ENCODE measurements around the gene NEGR1. TPM values are rescaled to one million over a fixed set of nuclear protein-coding genes. Genes with fewer than 3 reads are reported as not detected.

Gene NEGR1
- total RNA-seq, 4 donors from 2014 or later, result 14.5 to 50.8 (median 29.1) TPM

- no peak for ATAC-seq (ENCODE audit: low FRiP score)
- no peak for TF ChIP-seq CTCF (IDR thresholded peaks at IDR 0.05)
- DNase-seq (ENCODE audit: low spot score), result no peak
Measured at GRCh38 chr1:71509051-71509595, 773.2 kb downstream of the NEGR1 start.

DNA sequence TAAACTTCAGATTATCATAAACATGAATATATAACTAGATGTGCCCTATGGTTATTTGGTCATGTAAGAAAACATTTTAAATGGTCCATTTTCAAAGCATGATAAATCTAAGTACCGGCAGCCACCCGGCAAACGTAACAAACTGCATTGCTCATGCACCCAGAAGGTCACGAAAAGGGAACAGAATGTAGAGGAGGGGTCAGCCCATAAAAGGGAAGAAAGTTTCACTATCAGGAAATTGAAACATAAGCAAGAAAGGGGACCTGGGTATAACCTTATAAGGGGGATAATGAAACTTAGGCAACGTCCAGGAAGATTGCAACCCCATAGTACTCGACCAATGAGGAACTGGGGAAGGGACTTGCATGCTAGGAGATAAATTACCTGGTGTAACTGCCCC, 780.3 kb downstream of the NEGR1 start:
- DNase-seq (ENCODE audit: low spot score), result no peak
- TF ChIP-seq CTCF (IDR thresholded peaks at IDR 0.05), result no peak
- no peak for ATAC-seq (ENCODE audit: low FRiP score)

GRCh38 chr1:71498542-71498941, 783.8 kb downstream of the NEGR1 start:
- DNase-seq (ENCODE audit: low spot score) (no peak), ATAC-seq (ENCODE audit: low FRiP score) (no peak)
- TF ChIP-seq CTCF (IDR thresholded peaks at IDR 0.05), result no peak

DNA sequence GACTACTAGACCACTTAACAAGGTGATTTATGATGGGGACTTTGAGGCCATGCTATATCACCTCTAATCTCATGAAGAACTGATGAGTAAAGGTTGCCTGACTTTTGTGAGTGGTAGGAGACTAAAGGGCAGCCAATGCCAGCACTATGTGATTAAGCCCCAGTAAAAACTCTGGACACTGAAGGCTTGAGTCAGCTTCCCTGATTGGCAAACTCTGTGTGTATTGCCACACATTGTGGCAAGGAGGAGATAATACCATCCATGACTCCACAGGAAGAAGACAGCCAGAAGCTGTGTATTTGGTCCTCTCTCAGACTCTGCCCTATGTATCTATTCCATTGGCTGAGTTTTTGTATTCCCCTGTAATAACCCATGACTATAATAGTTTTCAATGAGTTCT, 788.2 kb downstream of the NEGR1 start:
- ATAC-seq (ENCODE audit: low FRiP score) (no peak), DNase-seq (ENCODE audit: low spot score) (no peak)
- TF ChIP-seq CTCF (IDR thresholded peaks at IDR 0.05), result no peak

- TF ChIP-seq CTCF (IDR thresholded peaks at IDR 0.05), result no peak
- DNase-seq (ENCODE audit: low spot score), result no peak
- ATAC-seq (ENCODE audit: low FRiP score), result no peak
Measured at GRCh38 chr1:71492298-71493041, 789.9 kb downstream of the NEGR1 start.

GRCh38 chr1:71490432-71490831, 791.9 kb downstream of the NEGR1 start:
- no peak for TF ChIP-seq CTCF (IDR thresholded peaks at IDR 0.05)
- ATAC-seq (ENCODE audit: low FRiP score), result no peak
- DNase-seq (ENCODE audit: low spot score), result no peak
